NCI-H446 treated with DMSO at 0.1 percent for 48 hours (cell line): Measurements from ENCODE around the gene C7orf25.

Source experiments
- DNase-seq: peaks from one replicate; lab custom pipeline; 2025; lab: John Stamatoyannopoulos, UW

The C7orf25 gene

GRCh38 chr7:42877862-42878261, 34.0 kb downstream of the C7orf25 start:
- DNase-seq: no peak

- DNase-seq: peak; percentile 11
Measured at GRCh38 chr7:42876182-42877068, 35.4 kb downstream of the C7orf25 start.

GRCh38 chr7:42869131-42870020, 42.5 kb downstream of the C7orf25 start:
- DNase-seq: no peak

GRCh38 chr7:42868480-42868879, 43.4 kb downstream of the C7orf25 start:
- no peak for DNase-seq
